Measurements from ENCODE around the gene POLR2H. TPM values are rescaled to one million over a fixed set of nuclear protein-coding genes. Genes with fewer than 3 reads are reported as not detected.
A peak's percentile ranks its signal among the peaks of the same experiment; 100 is the strongest.

Gene POLR2H
- polyA plus RNA-seq, 3 donors = 87.1 to 91.3 (median 90.0) TPM

- DNase-seq (ENCODE audit: low read depth in 3 of 3, low spot score in 2 of 3) = no peak
Measured at GRCh38 chr3:184384856-184385422, 23.4 kb downstream of the POLR2H start.

GRCh38 chr3:184386047-184386806 lies 24.7 kb downstream of the POLR2H start:
- no peak for DNase-seq (ENCODE audit: low read depth in 3 of 3, low spot score in 2 of 3)

GRCh38 chr3:184387174-184387714 lies 25.7 kb downstream of the POLR2H start:
- DNase-seq (ENCODE audit: low read depth in 3 of 3, low spot score in 2 of 3) = no peak

GRCh38 chr3:184388164-184388935 lies 26.8 kb downstream of the POLR2H start:
- no peak for DNase-seq (ENCODE audit: low read depth in 3 of 3, low spot score in 2 of 3)

DNA sequence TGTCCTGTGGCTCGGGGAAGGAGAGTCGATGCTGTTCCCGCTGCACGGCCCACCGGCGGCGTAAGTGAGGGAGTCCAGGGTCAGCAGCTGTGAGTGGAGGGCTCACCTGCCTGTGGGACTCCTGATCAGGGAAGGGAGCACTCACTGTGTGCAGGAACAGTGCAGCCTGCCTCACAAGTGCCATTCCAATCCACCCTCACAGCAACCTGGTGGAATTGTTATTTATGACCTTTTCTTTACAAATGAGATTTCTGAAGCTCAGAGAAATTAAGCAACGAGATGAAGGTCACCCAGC lies 27.4 kb downstream of the POLR2H start:
- no peak for DNase-seq (ENCODE audit: low read depth in 3 of 3, low spot score in 2 of 3)

- DNase-seq (ENCODE audit: low read depth in 3 of 3, low spot score in 2 of 3) = no peak
Measured at GRCh38 chr3:184389384-184389783, 27.9 kb downstream of the POLR2H start.

DNA sequence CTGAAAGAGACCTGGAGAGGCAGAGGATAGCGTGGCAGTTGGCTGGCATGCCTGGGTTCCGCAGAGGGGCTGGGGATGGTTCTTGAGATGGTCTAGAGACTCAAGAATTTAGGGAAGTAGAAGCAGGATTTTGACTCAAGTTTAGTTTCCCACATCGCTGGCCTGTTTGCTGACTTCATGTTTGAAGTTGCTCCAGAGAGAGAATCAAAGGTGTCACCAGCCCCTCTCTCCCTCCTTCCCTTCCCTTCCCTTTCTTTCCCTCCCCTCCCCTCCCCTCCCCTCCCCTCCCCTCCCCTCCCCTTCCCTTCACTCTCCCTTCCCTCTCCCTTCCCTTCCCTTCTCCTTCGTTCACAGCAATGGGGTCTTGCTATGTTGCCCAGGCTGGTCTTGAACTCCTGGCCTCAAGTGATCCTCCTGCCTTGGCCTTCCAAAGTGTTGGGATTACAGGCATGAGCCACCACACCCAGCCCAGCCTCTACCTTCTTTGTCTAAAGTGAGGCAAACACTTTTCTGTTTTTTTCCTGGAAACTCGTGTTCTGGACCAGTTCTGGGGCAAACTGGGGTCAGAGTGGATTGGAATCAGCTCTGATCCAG lies 28.5 kb downstream of the POLR2H start:
- DNase-seq (ENCODE audit: low read depth in 3 of 3, low spot score in 2 of 3) = no peak

- no peak for DNase-seq (ENCODE audit: low read depth in 3 of 3, low spot score in 2 of 3)
Measured at GRCh38 chr3:184391266-184391665, 29.8 kb downstream of the POLR2H start.

GRCh38 chr3:184395320-184395660 lies 33.8 kb downstream of the POLR2H start:
- DNase-seq (ENCODE audit: low read depth in 3 of 3, low spot score in 2 of 3) = no peak

- no peak for DNase-seq (ENCODE audit: low read depth in 3 of 3, low spot score in 2 of 3)
Measured at GRCh38 chr3:184399410-184399809, 37.9 kb downstream of the POLR2H start.

DNA sequence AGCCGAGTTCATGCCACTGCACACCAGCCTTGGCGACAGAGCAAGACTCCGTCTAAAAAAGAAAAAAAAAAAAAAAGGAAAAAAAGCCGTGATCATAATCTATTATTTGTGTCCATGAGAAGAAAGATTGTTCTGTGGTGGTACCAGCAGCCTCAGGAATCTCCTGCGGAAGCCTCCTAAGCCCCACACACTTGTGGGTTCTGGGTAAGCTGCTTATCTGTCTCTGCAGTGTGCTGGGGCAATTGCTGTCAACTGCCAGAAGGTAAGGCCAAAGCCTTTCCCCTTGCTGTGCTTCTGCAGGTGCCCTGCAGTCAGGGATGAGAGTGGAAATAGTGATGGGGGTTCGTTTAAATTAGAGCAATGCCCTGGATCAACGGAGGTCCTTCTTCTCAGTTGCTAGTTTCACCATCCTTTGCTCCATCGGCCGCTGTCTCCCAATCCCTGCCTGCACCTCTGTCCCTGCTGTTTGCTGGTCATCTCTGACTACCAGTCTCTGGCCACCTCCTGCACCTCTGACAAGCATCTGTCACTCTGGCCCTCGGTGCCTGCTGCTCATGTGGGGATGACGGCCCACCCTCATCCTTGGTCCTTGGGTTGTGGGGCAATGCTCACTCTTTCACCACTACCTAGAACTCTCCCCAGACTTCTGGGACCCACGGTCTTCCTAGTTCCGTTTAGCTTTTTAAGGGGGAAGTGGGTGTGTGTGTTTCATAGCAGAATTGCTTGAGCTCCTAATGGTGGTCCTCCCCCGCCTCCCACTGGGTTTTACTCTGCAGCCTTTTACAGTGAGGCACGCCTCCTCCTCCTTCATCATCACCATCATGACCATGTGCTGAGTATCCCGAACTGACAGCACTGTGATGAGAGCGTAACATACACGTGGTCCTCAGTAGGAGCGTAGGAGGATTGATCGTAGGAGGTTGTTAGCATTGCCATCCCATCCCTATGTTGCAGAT lies 43.8 kb downstream of the POLR2H start:
- DNase-seq (ENCODE audit: low read depth in 3 of 3, low spot score in 2 of 3) = no peak

- DNase-seq (ENCODE audit: low read depth in 3 of 3, low spot score in 2 of 3) = no peak
Measured at GRCh38 chr3:184409331-184409926, 47.9 kb downstream of the POLR2H start.

- no peak for DNase-seq (ENCODE audit: low read depth in 3 of 3, low spot score in 2 of 3)
Measured at GRCh38 chr3:184409946-184410500, 48.5 kb downstream of the POLR2H start.

DNA sequence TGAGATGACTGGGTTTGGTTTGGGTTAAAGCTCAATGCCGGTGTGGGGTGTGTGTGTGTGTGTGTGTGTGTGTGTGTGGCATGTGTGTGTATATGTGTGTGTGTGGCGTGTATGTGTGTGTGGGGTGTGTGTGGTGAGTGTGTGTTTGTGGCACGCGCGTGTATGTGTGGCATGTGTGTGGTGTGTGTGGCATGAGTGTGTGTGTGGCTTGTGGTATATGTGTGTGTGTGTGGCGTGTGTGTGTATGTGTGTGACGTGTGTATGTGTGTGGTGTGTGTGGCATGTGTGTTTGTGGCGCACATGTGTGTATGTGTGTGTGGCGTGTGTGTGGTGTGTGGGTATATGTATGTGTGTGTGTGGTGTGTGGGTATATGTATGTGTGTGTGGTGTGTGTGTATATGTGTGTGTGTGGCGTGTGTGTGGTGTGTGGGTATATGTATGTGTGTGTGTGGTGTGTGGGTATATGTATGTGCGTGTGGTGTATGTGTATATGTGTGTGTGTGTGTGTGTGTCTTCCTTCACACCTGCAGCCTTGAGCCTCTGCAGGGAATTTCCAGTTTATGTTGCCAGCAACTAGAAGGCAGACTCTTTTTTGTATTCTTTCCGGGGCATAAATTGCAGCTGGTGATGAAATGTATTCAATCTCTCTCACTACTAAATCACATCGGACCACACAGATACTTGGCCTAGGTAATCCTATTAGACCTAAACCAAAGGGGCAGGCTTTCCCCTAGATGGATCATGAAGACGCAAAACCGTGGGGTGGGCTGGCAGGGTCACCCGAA lies 53.1 kb downstream of the POLR2H start:
- DNase-seq (ENCODE audit: low read depth in 3 of 3, low spot score in 2 of 3) = no peak

- no peak for DNase-seq (ENCODE audit: low read depth in 3 of 3, low spot score in 2 of 3)
Measured at GRCh38 chr3:184415203-184415490, 53.6 kb downstream of the POLR2H start.

DNA sequence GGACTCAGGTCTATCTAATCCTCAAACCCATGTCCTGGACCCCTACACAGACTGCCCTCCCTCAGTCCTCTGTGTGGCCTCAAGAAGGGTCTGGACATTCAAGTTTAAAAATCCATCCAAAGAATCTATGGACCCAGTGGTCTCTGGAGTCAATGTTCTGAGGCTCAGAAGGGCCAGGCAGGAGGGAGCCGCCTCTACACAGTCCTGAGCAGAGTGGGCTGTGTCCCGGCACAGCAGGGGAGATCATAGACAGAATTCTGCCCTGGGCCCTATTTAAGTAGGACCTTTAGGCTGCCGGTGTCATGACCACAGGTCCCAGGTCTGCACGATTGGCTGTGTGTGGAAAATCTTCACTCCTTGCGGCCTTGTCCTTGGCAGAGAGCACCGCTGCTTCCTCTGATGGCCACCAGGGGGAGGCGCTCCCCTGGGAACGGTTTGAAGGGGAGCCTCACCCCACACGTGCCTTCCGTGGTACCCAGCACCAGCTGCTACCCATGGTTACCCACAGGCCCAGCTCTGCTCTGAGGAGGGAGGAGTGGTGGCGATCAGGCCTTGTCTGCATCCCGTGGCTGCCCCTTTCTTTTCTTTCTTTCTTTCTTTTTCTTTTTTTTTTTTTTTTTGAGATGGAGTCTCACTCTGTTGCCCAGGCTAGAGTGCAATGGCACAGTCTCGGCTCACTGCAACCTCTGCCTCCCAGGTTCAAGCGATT lies 56.3 kb downstream of the POLR2H start:
- peak in 2 of 3 donors; percentile 7 to 12 for DNase-seq (ENCODE audit: low read depth in 3 of 3, low spot score in 2 of 3)
